Subcutaneous adipose tissue (tissue), 4 donors: ENCODE data around the gene PPAN. TPM values are rescaled to one million over a fixed set of nuclear protein-coding genes. Genes with fewer than 3 reads are reported as not detected.

Experiments used
- CTCF ChIP-seq: fragments of 450-650 bp; IDR thresholded peaks from one replicate; pipeline ENCODE4 v1.5.1; 2016; ENCODE audit warnings: low read depth, mild to moderate bottlenecking, control low read depth, antibody characterized with exemption, moderate library complexity
- total RNA-seq, 4 donors: library from RNA; depleted of rRNA; stranded (reverse); fragments of >200 nt; gene quantifications; one replicate each; pipeline ENCODE4 v1.1.0, GENCODE V29; 2016

The PPAN gene
- total RNA-seq: 10 to 100 TPM; 14.2 to 31.8 (median 15.0) TPM

- no peak for TF ChIP-seq CTCF
Observed at GRCh38 chr19:10106100-10106936, at the start of gene PPAN. TSS of gene PPAN (plus strand) at chr19:10106362. CDS start at chr19:10106395, 33 bp downstream.

GRCh38 chr19:10061717-10062310, 44.3 kb upstream of the PPAN start:
- TF ChIP-seq CTCF: no peak

- TF ChIP-seq CTCF: no peak
Observed at GRCh38 chr19:10068205-10068604, 38.0 kb upstream of the PPAN start.

GRCh38 chr19:10069046-10069445, 37.1 kb upstream of the PPAN start:
- no peak for TF ChIP-seq CTCF

- TF ChIP-seq CTCF: no peak
Observed at GRCh38 chr19:10070730-10071446, 35.3 kb upstream of the PPAN start.

- no peak for TF ChIP-seq CTCF
Observed at GRCh38 chr19:10074153-10074552, 32.0 kb upstream of the PPAN start.

- no peak for TF ChIP-seq CTCF
Observed at GRCh38 chr19:10076535-10076934, 29.6 kb upstream of the PPAN start.
